Rectal smooth muscle tissue (tissue), 1 donor: ENCODE results near the gene HTT.

Experiments used
- H3K27ac ChIP-seq: one replicate; pipeline ENCODE4 v1.7.0; 2013; ENCODE audit warnings: low read depth, low read length, inconsistent platforms
- H3K27me3 ChIP-seq: one replicate; pipeline ENCODE4 v1.7.0; 2013; ENCODE audit warnings: low read length; ENCODE audit not compliant: control insufficient read depth, insufficient read depth
- H3K36me3 ChIP-seq: one replicate; pipeline ENCODE4 v1.7.0; 2013; ENCODE audit warnings: low read length; ENCODE audit not compliant: control insufficient read depth, insufficient read depth
- H3K4me1 ChIP-seq: one replicate; pipeline ENCODE4 v1.7.0; 2013; ENCODE audit warnings: low read length; ENCODE audit not compliant: control insufficient read depth, insufficient read depth
- H3K4me3 ChIP-seq: one replicate; pipeline ENCODE4 v1.7.0; 2013; ENCODE audit warnings: low read length
- H3K9ac ChIP-seq: one replicate; pipeline ENCODE4 v1.7.0; 2013; ENCODE audit warnings: low read length

HTT gene

DNA sequence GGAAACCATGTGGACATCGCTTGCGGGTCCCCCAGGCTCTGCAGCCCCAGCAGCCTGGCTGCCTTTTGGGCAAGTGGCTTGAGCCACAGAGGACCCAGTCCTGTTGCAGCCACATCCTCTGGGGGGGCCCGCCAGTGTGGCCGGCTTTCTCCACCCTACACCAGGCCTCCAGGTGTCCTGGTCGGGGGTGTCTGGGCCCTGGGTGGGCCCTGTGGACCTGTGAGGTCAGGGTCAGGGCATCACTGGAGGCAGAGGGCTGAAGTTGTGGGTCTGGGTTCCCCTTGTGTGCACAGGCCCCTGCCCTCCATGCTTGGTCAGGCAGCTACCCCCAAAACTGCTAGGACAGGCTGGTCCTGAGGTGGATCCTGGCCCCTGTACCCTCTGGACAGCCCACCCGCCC is 171.2 kb downstream of the HTT start:
- Histone ChIP-seq H3K4me3 (no peak overlapping the region), H3K27me3 (no peaks in the 10 kb centered on the region), H3K36me3 (peaks cover 4% of the 10 kb centered on the region), H3K9ac (no peak overlapping the region), H3K4me1 (peaks cover 18% of the 10 kb centered on the region), H3K27ac (no peak overlapping the region)

DNA sequence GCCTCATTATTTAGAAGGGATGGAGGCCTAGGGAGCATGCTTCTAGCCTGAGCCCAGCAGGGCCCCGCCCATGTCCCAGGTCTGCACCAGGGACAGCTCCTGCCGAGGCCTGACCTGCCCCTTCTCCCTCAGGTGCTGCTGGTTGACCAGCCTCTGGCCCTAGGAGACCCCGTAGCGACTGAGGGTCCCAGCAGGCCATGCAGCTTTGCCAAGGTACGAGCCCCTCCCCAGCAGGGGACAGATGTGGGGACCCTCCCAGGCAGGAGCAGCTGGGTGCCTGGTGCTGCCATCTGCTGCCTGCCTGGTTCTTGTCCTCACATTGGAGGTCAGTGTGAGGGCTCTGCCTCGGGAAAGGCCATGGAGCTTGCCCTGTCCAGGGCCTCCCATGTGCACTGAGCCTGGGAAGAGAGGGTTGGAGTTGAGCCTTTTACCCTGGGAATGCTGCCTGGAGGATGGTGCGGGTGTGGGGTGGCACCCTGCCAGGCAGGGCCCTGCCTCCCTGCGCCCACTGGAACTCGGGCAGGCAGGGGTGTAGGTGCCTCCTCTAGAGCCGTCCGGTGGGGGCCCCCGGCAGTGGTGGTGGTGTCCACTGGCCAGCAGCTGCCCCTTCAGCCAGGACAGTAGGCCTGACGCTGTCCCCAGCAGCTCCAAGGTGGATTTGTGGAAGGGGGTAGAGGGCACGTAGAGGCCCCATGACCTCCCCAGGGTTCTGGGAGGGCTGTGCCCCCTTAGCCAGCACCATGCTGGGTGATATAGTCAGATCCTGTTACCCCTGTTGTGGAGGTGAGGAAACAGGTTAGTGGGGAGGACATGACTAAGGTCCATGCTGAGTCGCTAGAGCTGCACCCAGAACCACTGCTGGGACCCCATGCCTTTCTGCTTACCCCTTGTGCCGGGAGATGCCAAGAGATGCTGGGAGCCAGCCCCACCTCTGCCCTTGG is 172.2 kb downstream of the HTT start:
- H3K4me3 ChIP-seq = no peak overlapping the region
- no peaks in the 10 kb centered on the region for H3K36me3 ChIP-seq
- peaks cover 8% of the 10 kb centered on the region for H3K4me1 ChIP-seq
- H3K9ac ChIP-seq = no peak overlapping the region
- no peak overlapping the region for H3K27ac ChIP-seq
- H3K27me3 ChIP-seq = no peaks in the 10 kb centered on the region

DNA sequence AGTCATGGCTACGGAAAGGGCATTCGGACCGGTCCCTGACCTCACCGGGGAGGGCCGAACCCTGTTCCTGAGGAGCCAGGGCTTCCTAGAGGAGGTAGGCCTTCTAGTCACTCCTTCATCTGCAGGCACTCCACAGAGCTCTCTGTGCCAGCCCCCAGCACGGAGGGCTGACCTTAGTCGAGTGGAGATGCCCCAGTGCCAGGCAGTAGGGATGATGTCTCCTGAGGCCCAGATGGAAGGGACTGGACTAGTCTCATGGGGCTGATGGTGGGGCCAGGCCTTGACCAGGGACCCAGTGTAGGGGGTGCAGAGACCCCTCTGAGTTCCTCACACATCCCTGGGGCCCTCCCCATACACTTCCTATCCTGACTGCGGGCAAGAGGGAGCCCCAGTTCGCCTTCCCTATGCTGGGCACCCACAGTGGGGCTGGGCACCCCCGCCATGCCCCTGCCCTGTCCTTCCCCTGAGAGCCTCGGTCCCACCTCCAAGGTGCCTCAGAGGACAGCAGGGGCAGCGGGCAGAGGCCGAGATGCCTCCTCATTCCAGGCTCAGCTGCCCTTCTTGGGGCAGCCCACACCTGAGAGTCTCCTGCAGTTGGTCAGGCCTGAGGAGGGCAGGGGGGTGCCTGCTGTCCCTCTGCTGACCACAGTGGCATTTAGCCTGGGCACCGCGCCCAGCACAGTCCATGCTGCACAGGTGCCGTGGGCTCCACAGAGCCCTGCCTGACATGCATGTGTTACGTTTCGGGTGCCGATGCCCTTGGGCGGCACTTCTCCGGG is 173.1 kb downstream of the HTT start:
- H3K4me1 ChIP-seq = peaks cover under 1% of the 10 kb centered on the region
- no peaks in the 10 kb centered on the region for H3K36me3 ChIP-seq
- H3K9ac ChIP-seq = no peak overlapping the region
- no peak overlapping the region for H3K4me3 ChIP-seq
- no peaks in the 10 kb centered on the region for H3K27me3 ChIP-seq
- H3K27ac ChIP-seq = no peak overlapping the region

DNA sequence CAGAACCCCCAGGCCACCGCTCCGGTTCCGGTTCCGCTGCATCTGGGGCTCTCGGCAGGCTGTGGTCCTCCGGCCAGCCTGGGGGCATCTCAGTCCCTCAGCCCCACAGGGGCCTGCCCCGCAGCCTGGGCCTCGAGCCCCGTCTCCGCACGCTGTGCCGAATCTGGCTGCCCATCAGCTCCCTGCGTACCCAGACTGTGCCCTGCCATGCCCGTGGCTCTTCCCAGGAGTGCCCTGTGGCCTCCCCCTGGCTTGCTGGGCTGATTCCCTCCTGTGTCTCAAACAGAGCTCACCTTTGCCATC is 173.6 kb downstream of the HTT start:
- H3K36me3 ChIP-seq = no peaks in the 10 kb centered on the region
- no peaks in the 10 kb centered on the region for H3K4me1 ChIP-seq
- no peak overlapping the region for H3K27ac ChIP-seq
- H3K4me3 ChIP-seq = no peak overlapping the region
- no peak overlapping the region for H3K9ac ChIP-seq
- H3K27me3 ChIP-seq = no peaks in the 10 kb centered on the region

DNA sequence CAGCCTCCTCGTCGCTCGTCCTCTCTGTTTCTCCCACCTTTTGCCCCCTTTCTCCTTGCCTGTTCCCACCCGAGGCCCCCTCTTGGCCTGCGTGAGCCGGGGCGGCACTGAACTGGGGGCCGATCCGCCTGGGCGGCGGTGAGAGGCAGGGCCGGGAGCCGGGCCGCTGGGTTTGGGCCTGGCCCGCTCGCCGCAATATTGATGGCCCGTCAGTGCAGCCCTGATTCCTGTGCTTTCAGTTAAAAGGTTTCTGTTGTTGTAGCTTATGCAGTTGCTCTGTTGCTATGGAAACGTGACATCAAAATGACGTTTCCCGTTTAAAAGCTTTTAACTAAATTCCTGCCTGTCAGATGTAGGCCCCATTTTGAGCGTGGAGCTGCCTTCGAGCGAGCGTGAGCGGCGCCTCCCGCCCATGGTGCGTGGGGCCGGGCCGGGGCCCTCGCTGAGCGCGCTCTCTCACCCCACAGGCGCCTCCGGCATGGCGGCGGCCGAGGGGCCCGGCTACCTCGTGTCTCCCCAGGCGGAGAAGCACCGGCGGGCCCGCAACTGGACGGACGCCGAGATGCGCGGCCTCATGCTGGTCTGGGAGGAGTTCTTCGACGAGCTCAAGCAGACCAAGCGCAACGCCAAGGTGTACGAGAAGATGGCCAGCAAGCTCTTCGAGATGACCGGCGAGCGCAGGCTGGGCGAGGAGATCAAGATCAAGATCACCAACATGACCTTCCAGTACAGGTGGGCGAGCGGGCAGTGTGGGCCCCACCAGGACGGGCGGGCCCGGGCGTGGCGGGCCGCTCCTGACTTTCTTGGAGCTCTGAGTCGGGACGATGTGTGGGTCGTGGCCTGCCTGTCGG is 174.6 kb downstream of the HTT start, which contains the start of gene MSANTD1:
MSANTD1 (plus strand) TSS at position 349 of the 851 bp plus-strand sequence; CDS start at position 413, 64 bp downstream.
- Histone ChIP-seq H3K4me1 (no peaks in the 10 kb centered on the region), H3K27me3 (no peaks in the 10 kb centered on the region), H3K4me3 (no peak within 1 kb of the TSS), H3K36me3 (no peaks in the 10 kb centered on the region), H3K27ac (no peak within 1 kb of the TSS), H3K9ac (no peak within 1 kb of the TSS)

DNA sequence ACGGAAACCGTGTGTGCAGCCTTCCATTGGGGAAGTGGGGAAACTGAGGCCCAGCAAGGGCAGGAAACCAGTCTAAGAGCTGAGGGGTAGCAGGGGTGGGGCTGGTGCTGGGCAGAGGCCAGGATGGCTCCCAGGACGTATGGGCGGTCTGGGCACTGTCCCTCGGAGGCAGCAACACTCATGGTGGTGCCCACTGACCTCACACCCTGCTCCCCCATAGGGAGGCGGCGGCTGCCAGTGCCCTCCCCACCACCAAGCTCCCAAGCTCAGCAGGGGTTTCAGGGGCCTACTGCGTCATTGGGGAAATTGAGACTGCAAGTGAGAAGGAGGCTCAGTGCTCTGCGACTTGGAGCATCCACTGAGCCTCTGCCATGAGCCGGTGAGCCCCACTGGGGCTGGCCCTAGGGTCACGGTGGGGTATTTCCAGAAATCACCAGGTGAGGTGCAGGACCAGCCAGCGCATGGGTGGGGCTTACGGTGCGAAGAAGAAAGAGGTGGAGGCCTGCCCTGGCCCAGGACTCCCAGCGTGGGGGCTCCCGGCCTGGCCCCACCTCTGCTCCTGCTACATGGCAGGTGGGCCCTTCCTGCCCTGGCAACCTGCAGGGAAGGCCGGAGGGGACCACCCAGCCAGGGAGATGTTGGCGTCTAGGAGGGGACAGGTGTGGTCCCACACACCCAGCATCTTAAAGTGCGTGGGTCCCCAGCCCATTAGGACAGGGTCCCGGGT is 175.4 kb downstream of the HTT start:
- Histone ChIP-seq H3K27ac (no peak overlapping the region), H3K4me3 (no peak overlapping the region), H3K9ac (no peak overlapping the region), H3K36me3 (no peaks in the 10 kb centered on the region), H3K4me1 (no peaks in the 10 kb centered on the region), H3K27me3 (no peaks in the 10 kb centered on the region)

DNA sequence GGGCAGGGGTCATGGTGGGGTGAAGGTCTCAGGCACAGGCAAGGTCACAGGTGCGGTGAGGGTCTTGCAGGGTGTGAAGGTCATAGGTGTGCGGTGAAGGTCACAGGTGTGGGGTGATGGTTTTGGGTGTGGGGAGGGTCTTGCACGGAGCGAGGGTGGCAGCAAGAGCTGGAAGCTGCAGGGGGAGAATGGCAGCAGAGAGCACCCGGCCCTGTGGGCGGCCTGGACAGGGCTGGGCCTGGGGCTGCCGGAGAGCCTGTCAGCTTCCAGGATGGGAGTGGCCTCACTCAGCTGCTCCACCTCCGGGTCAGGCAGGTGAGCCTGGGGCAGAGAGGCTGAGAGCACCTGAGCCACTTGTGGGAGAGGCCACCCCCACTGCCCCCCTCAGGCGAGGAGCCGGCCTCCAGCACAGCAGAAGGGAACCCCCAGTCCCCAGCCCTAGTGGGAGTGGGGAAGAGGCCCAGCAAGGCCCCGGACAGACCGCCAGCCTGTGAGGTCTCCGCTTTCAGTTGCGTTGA is 176.0 kb downstream of the HTT start:
- H3K27me3 ChIP-seq = no peaks in the 10 kb centered on the region
- no peak overlapping the region for H3K9ac ChIP-seq
- no peaks in the 10 kb centered on the region for H3K4me1 ChIP-seq
- H3K4me3 ChIP-seq = no peak overlapping the region
- H3K27ac ChIP-seq = no peak overlapping the region
- H3K36me3 ChIP-seq = no peaks in the 10 kb centered on the region

DNA sequence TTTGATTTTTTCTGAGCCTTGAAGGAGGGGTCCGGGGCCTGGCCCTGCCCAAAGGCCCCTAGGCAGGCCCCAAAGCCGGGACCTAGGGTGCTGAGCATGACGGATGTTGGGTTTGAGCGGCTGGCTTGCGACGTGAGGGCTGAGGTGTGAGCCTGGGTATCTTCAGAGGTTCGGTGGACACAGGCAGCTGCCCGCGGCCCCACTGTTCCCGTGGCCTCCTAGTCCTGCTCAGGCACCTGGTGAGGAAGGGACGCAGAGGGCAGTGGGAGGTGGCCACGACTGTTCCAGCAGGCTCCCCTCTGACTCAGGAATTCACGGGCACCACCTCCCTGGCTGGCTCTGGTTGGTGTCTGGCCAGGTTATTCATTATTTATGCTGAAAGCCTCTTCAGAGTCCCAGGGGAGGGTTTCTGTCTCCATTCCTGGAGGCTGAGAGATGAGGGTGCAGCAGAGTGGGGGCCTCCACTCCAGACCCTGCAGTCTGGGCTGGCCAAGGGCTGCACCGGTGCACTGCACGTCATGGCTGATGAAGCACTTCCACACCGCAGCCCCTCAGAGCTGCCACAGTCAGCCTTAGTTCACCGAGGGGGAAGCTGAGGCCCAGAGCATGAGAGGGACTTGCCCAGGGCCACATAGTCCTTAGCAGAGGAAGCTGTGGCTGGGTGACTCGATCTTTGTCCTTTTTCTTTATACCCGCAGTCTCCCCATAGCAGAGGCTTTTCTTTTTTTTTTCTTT is 176.6 kb downstream of the HTT start:
- Histone ChIP-seq H3K4me3 (no peak overlapping the region), H3K27ac (no peak overlapping the region), H3K9ac (no peak overlapping the region), H3K27me3 (no peaks in the 10 kb centered on the region), H3K4me1 (no peaks in the 10 kb centered on the region), H3K36me3 (no peaks in the 10 kb centered on the region)

DNA sequence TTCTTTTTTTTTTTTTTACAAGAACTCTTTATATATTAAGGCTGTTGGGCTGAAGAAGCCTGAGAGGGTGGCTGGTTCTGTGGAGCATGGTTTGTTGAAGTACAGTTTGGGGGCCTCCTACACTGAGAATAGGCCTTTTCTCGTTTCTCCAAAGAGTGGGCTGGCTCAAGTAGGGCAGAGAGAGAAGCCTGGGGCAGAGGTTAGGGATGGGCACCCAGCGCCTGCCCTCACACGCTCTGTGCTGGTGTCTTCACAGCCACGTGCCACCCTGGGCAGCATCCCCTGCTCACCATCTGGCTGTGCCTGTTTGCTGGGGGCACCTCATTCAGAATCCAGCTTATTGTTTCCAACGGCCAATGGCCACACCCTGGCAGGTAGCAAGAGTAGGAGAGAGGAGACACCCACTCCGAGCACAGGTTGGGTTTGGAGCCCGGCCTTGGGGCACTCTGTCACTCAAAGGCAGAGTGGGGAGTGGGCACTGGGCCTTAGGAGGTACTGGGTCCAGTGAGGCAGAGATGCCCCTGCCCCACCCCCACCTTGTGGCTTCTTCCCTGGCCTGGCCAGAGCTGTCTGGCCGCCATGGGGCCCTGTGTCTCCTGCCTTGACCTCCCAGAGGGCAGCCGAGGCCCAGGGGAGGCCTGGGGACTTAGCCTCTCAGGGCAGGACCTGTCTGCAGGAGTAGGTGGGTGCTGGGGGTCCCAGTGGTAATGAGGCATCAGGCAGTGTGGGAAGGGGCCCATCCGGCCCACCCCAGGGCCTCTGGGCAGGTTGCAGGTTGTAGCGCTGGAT is 177.4 kb downstream of the HTT start:
- Histone ChIP-seq H3K27ac (no peak overlapping the region), H3K9ac (no peak overlapping the region), H3K36me3 (no peaks in the 10 kb centered on the region), H3K27me3 (no peaks in the 10 kb centered on the region), H3K4me1 (no peaks in the 10 kb centered on the region), H3K4me3 (no peak overlapping the region)

DNA sequence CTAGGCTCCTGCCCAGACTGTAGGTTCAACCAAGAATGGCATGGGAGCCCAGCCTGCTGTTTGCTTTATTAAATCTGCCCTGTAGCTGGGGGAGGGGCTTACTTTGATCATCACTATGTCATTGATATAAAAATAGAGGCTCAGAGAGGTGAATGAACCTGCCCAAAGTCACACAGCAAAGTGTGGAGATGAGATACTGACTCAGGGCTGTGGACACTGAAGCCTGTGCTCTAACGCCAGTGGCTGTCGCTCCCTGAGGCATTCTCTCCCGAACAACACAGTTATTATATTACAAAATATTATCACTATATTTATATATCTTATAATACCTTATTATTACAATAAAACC is 178.0 kb downstream of the HTT start:
- H3K27ac ChIP-seq = no peak overlapping the region
- no peak overlapping the region for H3K4me3 ChIP-seq
- H3K9ac ChIP-seq = no peak overlapping the region
- no peaks in the 10 kb centered on the region for H3K27me3 ChIP-seq
- H3K36me3 ChIP-seq = no peaks in the 10 kb centered on the region
- no peaks in the 10 kb centered on the region for H3K4me1 ChIP-seq
